Dendritic cell treated with granulocyte-macrophage colony-stimulating factor and Interleukin-4, amounts not matched to agents 40 ng/mL and 50 ng/mL, for 4 days (primary cell): Measurements from ENCODE around the gene KIN.

Experiments used
- H3K27ac Mint-ChIP-seq: one replicate; pipeline ENCODE4 v1.8.0; 2022; ENCODE audit warnings: mild to moderate bottlenecking, mixed read lengths
- H3K27me3 Mint-ChIP-seq: one replicate; pipeline ENCODE4 v1.8.0; 2022; ENCODE audit warnings: mild to moderate bottlenecking, mixed read lengths
- H3K36me3 Mint-ChIP-seq: one replicate; pipeline ENCODE4 v1.8.0; 2022; ENCODE audit warnings: low read depth, mixed read lengths
- H3K4me1 Mint-ChIP-seq: one replicate; pipeline ENCODE4 v1.8.0; 2022; ENCODE audit warnings: low read depth, mixed read lengths
- H3K4me3 Mint-ChIP-seq: one replicate; pipeline ENCODE4 v1.8.0; 2022; ENCODE audit warnings: mild to moderate bottlenecking, moderate library complexity, mixed read lengths
- H3K9me3 Mint-ChIP-seq: one replicate; pipeline ENCODE4 v1.8.0; 2022; ENCODE audit warnings: mixed read lengths
- intact Hi-C: fragments of 100-400 bp; cut with micrococcal nuclease; formaldehyde crosslinking; loops from one replicate; pipeline ENCODE4 v1.15.0; 2022

The KIN gene

GRCh38 chr10:7703140-7703539 is 84.7 kb downstream of the KIN start, which contains the start of gene ITIH2:
Gene ITIH2 (plus strand): TSS chr10:7703316. CDS start chr10:7703435, 119 bp downstream.
- intact Hi-C loops = no loop called here
- H3K27me3 Mint-ChIP-seq = peaks cover 31% of the 10 kb centered on the region

DNA sequence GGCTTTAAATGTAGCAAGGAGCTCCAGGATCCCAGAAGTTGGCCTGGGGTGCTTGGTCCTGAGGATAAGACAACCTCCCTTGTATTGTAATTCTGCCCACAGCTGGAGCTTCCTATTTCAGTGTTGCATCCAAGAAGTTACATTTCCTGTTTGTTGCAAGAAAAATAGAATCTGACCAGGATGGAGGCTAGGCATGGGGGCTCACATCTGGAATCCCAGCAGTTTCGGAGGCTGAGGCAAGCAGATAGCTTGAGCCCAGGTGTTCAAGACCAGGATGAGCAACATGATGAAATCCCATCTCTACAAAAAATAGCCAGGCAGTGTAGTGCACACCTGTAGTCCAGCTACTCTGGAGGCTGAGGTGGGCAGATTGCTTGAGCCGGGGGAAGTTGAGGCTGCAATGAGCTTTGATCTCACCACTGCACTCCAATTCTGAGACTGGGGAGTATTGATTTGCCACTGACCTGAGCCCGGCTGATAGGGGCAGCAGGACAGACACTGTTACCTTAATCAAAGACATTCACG is 85.4 kb downstream of the KIN start:
- no peak overlapping the region for H3K4me3 Mint-ChIP-seq
- peaks cover 25% of the 10 kb centered on the region for H3K27me3 Mint-ChIP-seq
- H3K36me3 Mint-ChIP-seq = no peaks in the 10 kb centered on the region
- no peaks in the 10 kb centered on the region for H3K4me1 Mint-ChIP-seq
- no peak overlapping the region for H3K27ac Mint-ChIP-seq
- intact Hi-C loops = no loop called here
- no peaks in the 10 kb centered on the region for H3K9me3 Mint-ChIP-seq

More at GRCh38 chr10:7703140-7703539, 84.7 kb downstream of the KIN start, which contains the start of gene ITIH2:
- Mint-ChIP-seq H3K9me3 (no peaks in the 10 kb centered on the region), H3K27ac (no peak within 1 kb of the TSS), H3K4me3 (no peak within 1 kb of the TSS), H3K4me1 (no peaks in the 10 kb centered on the region), H3K36me3 (no peaks in the 10 kb centered on the region)

DNA sequence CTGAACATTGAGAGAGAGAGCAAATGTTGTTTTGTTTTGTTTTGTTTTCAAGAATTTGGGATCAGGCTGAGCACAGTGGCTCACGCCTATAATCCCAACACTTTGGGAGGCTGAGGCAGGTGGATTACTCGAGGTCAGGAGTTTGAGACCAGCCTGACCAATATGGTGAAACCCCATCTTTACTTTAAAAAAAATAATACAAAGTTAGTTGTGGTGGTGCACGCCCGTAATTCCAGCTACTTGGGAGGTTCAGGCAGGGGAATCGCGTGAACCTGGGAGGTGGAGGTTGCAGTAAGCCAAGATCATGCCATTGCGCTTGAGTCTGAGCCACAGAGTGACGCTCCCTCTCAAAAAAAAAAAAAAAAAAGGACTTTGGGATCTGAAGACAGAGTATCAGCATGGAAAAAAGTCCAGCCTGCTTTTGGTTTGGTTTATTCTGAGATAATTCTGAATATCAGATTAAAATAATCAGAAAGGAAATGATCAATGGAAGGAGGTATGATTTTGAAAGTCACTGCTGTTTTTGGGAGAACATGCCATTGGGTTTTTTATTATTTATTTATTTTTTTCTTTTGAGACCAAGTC is 86.5 kb downstream of the KIN start:
- no peaks in the 10 kb centered on the region for H3K9me3 Mint-ChIP-seq
- no peaks in the 10 kb centered on the region for H3K4me1 Mint-ChIP-seq
- H3K36me3 Mint-ChIP-seq = no peaks in the 10 kb centered on the region
- H3K27ac Mint-ChIP-seq = no peak overlapping the region
- intact Hi-C loops = no loop called here
- no peak overlapping the region for H3K4me3 Mint-ChIP-seq
- H3K27me3 Mint-ChIP-seq = peaks cover 22% of the 10 kb centered on the region
